DOHH2 (cell line): ENCODE data around the gene CENPU.

ENCODE experiments used
- CTCF ChIP-seq: fragments of 200-600 bp; sonication (generic); IDR thresholded peaks from one replicate; pipeline ENCODE4 v1.5.1; 2014; ENCODE audit warnings: antibody characterized with exemption, mild to moderate bottlenecking, low read depth, low read length; ENCODE audit not compliant: poor library complexity, severe bottlenecking
- EZH2phosphoT487 ChIP-seq: fragments of 200-600 bp; sonication (generic); IDR thresholded peaks from 2 replicates; pipeline ENCODE4 v1.6.1; 2017; ENCODE audit warnings: borderline replicate concordance, mild to moderate bottlenecking, antibody characterized with exemption, low read length, moderate library complexity, mixed read lengths

GRCh38 chr4:184695178-184695896 is 38.6 kb downstream of the CENPU start:
- no peak for TF ChIP-seq CTCF
- no peak for TF ChIP-seq EZH2phosphoT487
